Lung (tissue), 12 donors: ENCODE data around the gene TAB2. TPM values are rescaled to one million over a fixed set of nuclear protein-coding genes. Genes with fewer than 3 reads are reported as not detected.

Experiments
- ATAC-seq: fragments of 200-7000 bp; cut with Tn5 transposase; one replicate; pipeline ENCODE4 v1.9.1; 2020; ENCODE audit warnings: moderate number of reproducible peaks; ENCODE audit not compliant: insufficient read depth, low FRiP score
- DNase-seq, 3 donors: peaks; one replicate each; pipeline ENCODE4 v3.0.0-alpha.2; 2013 to 2017
- H3K27ac ChIP-seq, 2 donors: one replicate each; pipeline ENCODE4 v1.5.1; 2013; ENCODE audit warnings: mild to moderate bottlenecking in 2 of 2, moderate library complexity in 2 of 2, control low read depth in 1 of 2, inconsistent platforms in 1 of 2, low read depth in 1 of 2, low read length in 1 of 2
- H3K27me3 ChIP-seq, 3 donors: one replicate each; pipeline ENCODE4 v1.5.1; 2013; ENCODE audit warnings: low read length in 2 of 3; ENCODE audit not compliant: control insufficient read depth in 3 of 3, insufficient read depth in 3 of 3
- H3K36me3 ChIP-seq, 4 donors: one replicate each; pipeline ENCODE4 v1.5.1; 2013; ENCODE audit warnings: low read length in 4 of 4, mild to moderate bottlenecking in 1 of 4, moderate library complexity in 1 of 4; ENCODE audit not compliant: control insufficient read depth in 4 of 4, insufficient read depth in 4 of 4
- H3K4me1 ChIP-seq, 5 donors: one replicate each; pipeline ENCODE4 v1.5.1; 2013; ENCODE audit warnings: low read length in 5 of 5, mild to moderate bottlenecking in 2 of 5, moderate library complexity in 1 of 5; ENCODE audit not compliant: control insufficient read depth in 5 of 5, insufficient read depth in 5 of 5
- H3K4me3 ChIP-seq: one replicate; pipeline ENCODE4 v1.5.1; 2013; ENCODE audit warnings: mild to moderate bottlenecking, control low read depth, moderate library complexity
- H3K9ac ChIP-seq, 2 donors: one replicate each; pipeline ENCODE4 v1.5.1; 2013; ENCODE audit warnings: low read length in 2 of 2, control low read depth in 1 of 2; ENCODE audit not compliant: insufficient read depth in 1 of 2
- H3K9me3 ChIP-seq, 4 donors: one replicate each; pipeline ENCODE4 v1.5.1; 2013; ENCODE audit warnings: low read length in 3 of 4, mild to moderate bottlenecking in 1 of 4, moderate library complexity in 1 of 4; ENCODE audit not compliant: control insufficient read depth in 4 of 4, insufficient read depth in 3 of 4
- WGBS, 2 donors: extraction: QIAGEN DNeasy Blood & Tissue Kit; methylation state at CpG; one replicate each; pipeline ENCODE4 v1.1.7; 2013; 5-methylcytosine and 5-hydroxymethylcytosine counted together
- polyA plus RNA-seq, 2 donors: library from polyadenylated mRNA; stranded (reverse); fragments of 200-250 nt; gene quantifications; one replicate each; pipeline ENCODE4 v1.2.1, GENCODE V29; 2013
- total RNA-seq, 2 donors: library from RNA; depleted of rRNA in 1 of 2; stranded (reverse); fragments of >200 nt in 1 of 2; gene quantifications; one replicate each; pipeline ENCODE4 v1.2.1, GENCODE V29; 2014 to 2021
- TF ChIP-seq, protein P1 (sequence below): IDR thresholded peaks from 2 replicates; pipeline ENCODE4 v1.5.1; 2012; ENCODE audit warnings: mild to moderate bottlenecking; ENCODE audit errors: control extremely low read depth, extremely low read depth
- donor health status: control.
- donor health status: control.
- donor health status: Bipolar disorder and iron deficiency.
- donor health status: healthy.
- donor health status: DM: yes; HTN: yes; CAD: no.

TAB2 gene
- total and polyA plus RNA-seq, 4 donors, result 15.8 to 75.9 (median 33.2) TPM

GRCh38 chr6:149371154-149371553, 53.6 kb downstream of the TAB2 start:
- Histone ChIP-seq H3K4me3 (no peak overlapping the region), H3K4me1 (peaks cover 0 to 11% (median 0%) of the 10 kb centered on the region in 5 donors), H3K9ac (no peak overlapping the region), H3K36me3 (peaks cover 2 to 3% (median 3%) of the 10 kb centered on the region in 4 donors), H3K9me3 (no peaks in the 10 kb centered on the region), H3K27me3 (no peaks in the 10 kb centered on the region), H3K27ac (no peak overlapping the region)
- ATAC-seq (no peak), DNase-seq (no peak)
- TF ChIP-seq, protein P1, sequence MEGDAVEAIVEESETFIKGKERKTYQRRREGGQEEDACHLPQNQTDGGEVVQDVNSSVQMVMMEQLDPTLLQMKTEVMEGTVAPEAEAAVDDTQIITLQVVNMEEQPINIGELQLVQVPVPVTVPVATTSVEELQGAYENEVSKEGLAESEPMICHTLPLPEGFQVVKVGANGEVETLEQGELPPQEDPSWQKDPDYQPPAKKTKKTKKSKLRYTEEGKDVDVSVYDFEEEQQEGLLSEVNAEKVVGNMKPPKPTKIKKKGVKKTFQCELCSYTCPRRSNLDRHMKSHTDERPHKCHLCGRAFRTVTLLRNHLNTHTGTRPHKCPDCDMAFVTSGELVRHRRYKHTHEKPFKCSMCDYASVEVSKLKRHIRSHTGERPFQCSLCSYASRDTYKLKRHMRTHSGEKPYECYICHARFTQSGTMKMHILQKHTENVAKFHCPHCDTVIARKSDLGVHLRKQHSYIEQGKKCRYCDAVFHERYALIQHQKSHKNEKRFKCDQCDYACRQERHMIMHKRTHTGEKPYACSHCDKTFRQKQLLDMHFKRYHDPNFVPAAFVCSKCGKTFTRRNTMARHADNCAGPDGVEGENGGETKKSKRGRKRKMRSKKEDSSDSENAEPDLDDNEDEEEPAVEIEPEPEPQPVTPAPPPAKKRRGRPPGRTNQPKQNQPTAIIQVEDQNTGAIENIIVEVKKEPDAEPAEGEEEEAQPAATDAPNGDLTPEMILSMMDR, result no peak

GRCh38 chr6:149372062-149372461, 54.5 kb downstream of the TAB2 start:
- peaks cover 2 to 7% (median 3%) of the 10 kb centered on the region in 4 donors for H3K36me3 ChIP-seq
- no peaks in the 10 kb centered on the region for H3K27me3 ChIP-seq
- TF ChIP-seq, protein P1, result no peak
- WGBS, 2 donors, result 93 to 97% methylated on average over 2 of the region's 2 CpGs
- H3K9ac ChIP-seq, result no peak overlapping the region
- no peaks in the 10 kb centered on the region for H3K9me3 ChIP-seq
- ATAC-seq (no peak), DNase-seq (no peak)
- no peak overlapping the region for H3K27ac ChIP-seq
- H3K4me1 ChIP-seq, result peaks cover 0 to 9% (median 0%) of the 10 kb centered on the region in 5 donors
- H3K4me3 ChIP-seq, result no peak overlapping the region

GRCh38 chr6:149373511-149373910, 56.0 kb downstream of the TAB2 start:
- 97 to 99% methylated on average over 2 of the region's 2 CpGs for WGBS, 2 donors
- TF ChIP-seq, protein P1, result no peak
- H3K4me3 ChIP-seq, result no peak overlapping the region
- peaks cover 6 to 15% (median 9%) of the 10 kb centered on the region in 4 donors for H3K36me3 ChIP-seq
- H3K9ac ChIP-seq, result no peak overlapping the region
- DNase-seq, result no peak
- no peaks in the 10 kb centered on the region for H3K27me3 ChIP-seq
- no peak overlapping the region for H3K27ac ChIP-seq
- peaks cover 0 to 9% (median 0%) of the 10 kb centered on the region in 5 donors for H3K4me1 ChIP-seq
- no peak for ATAC-seq
- no peaks in the 10 kb centered on the region for H3K9me3 ChIP-seq

GRCh38 chr6:149379977-149380376, 62.5 kb downstream of the TAB2 start:
- TF ChIP-seq, protein P1, result no peak
- ATAC-seq (no peak), DNase-seq (no peak)
- Histone ChIP-seq H3K9ac (no peak overlapping the region), H3K4me1 (no peaks in the 10 kb centered on the region), H3K36me3 (peaks cover 16 to 30% (median 25%) of the 10 kb centered on the region in 4 donors), H3K4me3 (no peak overlapping the region), H3K9me3 (no peaks in the 10 kb centered on the region), H3K27ac (no peak overlapping the region), H3K27me3 (no peaks in the 10 kb centered on the region)
- WGBS, 2 donors, result 98% methylated on average over 3 of the region's 3 CpGs
